K562 (cell line): Measurements from ENCODE around the gene ASB10. TPM values are rescaled to one million over a fixed set of nuclear protein-coding genes. Genes with fewer than 3 reads are reported as not detected.

ENCODE experiments used
- MBD2 ChIP-seq: sonication (generic); IDR thresholded peaks from 2 replicates; pipeline ENCODE4 v1.6.1; 2016; ENCODE audit warnings: low read depth, borderline replicate concordance
- NONO ChIP-seq, 2 experiments: fragments of 200-400 bp in 1 of 2; fragments of 450-650 bp in 1 of 2; formaldehyde crosslinking in 1 of 2; IDR thresholded peaks; 2 replicates each; pipeline ENCODE4 v1.6.1; 2017; ENCODE audit warnings: low read depth in 2 of 2, mild to moderate bottlenecking in 2 of 2, moderate library complexity in 2 of 2, low read length in 1 of 2
- RB1 ChIP-seq: fragments of 450-650 bp; IDR thresholded peaks from 2 replicates; pipeline ENCODE4 v1.6.1; 2017; ENCODE audit warnings: low read depth, mild to moderate bottlenecking
- RBM34 ChIP-seq: fragments of 200-400 bp; formaldehyde crosslinking; IDR thresholded peaks from 2 replicates; pipeline ENCODE4 v1.6.1; 2018; ENCODE audit warnings: low read length, borderline replicate concordance; ENCODE audit not compliant: insufficient read depth
- RCOR1 ChIP-seq, 2 experiments: IDR thresholded peaks; 2 replicates each; pipeline ENCODE4 v1.6.1; 2012; ENCODE audit warnings: low read depth in 2 of 2, low read length in 2 of 2, borderline replicate concordance in 1 of 2, improper control_type of control experiment in 1 of 2
- SMARCA5 ChIP-seq: fragments of 450-650 bp; IDR thresholded peaks from 2 replicates; pipeline ENCODE4 v1.6.1; 2016
- TAF7 ChIP-seq: fragments of 450-650 bp; IDR thresholded peaks from 2 replicates; pipeline ENCODE4 v1.6.1; 2016; ENCODE audit warnings: missing genetic modification characterization, missing compliant biosample characterization
- TBP ChIP-seq: optimal IDR thresholded peaks from 2 replicates; pipeline ENCODE3; 2011; ENCODE audit warnings: low read depth, low read length, improper control_type of control experiment
- ZFPM2 ChIP-seq: fragments of 250-450 bp; sonication (Bioruptor Pico); IDR thresholded peaks from 2 replicates; pipeline ENCODE4 v1.5.1; 2022; ENCODE audit warnings: mild to moderate bottlenecking
- ZNF224 ChIP-seq: sonication (generic); formaldehyde crosslinking; IDR thresholded peaks from 2 replicates; pipeline ENCODE4 v1.8.0; 2022; ENCODE audit warnings: mild to moderate bottlenecking, missing genetic modification reagents
- ZNF507 ChIP-seq: conservative IDR thresholded peaks from 2 replicates; pipeline ENCODE4 v1.6.1; 2017; ENCODE audit warnings: missing genetic modification characterization, missing compliant biosample characterization
- ZNF77 ChIP-seq: fragments of 250-450 bp; sonication (Bioruptor Pico); IDR thresholded peaks from 2 replicates; pipeline ENCODE4 v1.5.0; 2020
- polyA plus RNA-seq, 8 experiments: library from polyadenylated mRNA; depleted of rRNA in 4 of 8; stranded (reverse) in 5 of 8; unstranded in 3 of 8; fragments of >200 nt; fragmentation: Nextera tagmentation in 2 of 8; fragmentation: Illumina TruSeq in 1 of 8; extraction: Ambion mirVana in 2 of 8; extraction: Trizol in 1 of 8; gene quantifications; 2 replicates each; pipeline versions ENCODE4 v1.2.1 to v1.2.3, GENCODE V29; 2011 to 2014; ENCODE audit warnings: inconsistent platforms in 1 of 8, missing spikeins in 1 of 8
- total RNA-seq, 7 experiments: library from RNA; depleted of rRNA in 6 of 7; stranded (reverse); fragments of >200 nt in 6 of 7; fragmentation: Illumina TruSeq in 2 of 7; extraction: Trizol in 2 of 7; gene quantifications; 2 replicates each; pipeline versions ENCODE4 v1.2.1 to v1.2.3, GENCODE V29; 2011 to 2021; ENCODE audit warnings: low replicate concordance in 1 of 7
- TF ChIP-seq, protein P1 (sequence below): sonication (generic); formaldehyde crosslinking; IDR thresholded peaks from 2 replicates; pipeline ENCODE4 v1.8.1; 2023; ENCODE audit warnings: missing genetic modification reagents, mild to moderate bottlenecking, borderline replicate concordance
- TF ChIP-seq, protein P2 (sequence below): fragments of 450-650 bp; formaldehyde crosslinking; IDR thresholded peaks from 2 replicates; pipeline ENCODE4 v1.4.0; 2020; ENCODE audit warnings: mild to moderate bottlenecking, moderate library complexity
- TF ChIP-seq, protein P3 (sequence below): IDR thresholded peaks from 2 replicates; pipeline ENCODE4 v1.6.1; 2014; ENCODE audit warnings: antibody characterized with exemption
- TF ChIP-seq, protein P4 (sequence below): fragments of 150-350 bp; IDR thresholded peaks from 2 replicates; pipeline ENCODE4 v1.6.1; 2014; ENCODE audit warnings: low read depth, mild to moderate bottlenecking, low read length, borderline replicate concordance

The ASB10 gene
- total and polyA plus RNA-seq, 9 of the 15 experiments (the other 6 are each of a cell fraction or from before 2014, with no cell fraction given), result not detected

DNA sequence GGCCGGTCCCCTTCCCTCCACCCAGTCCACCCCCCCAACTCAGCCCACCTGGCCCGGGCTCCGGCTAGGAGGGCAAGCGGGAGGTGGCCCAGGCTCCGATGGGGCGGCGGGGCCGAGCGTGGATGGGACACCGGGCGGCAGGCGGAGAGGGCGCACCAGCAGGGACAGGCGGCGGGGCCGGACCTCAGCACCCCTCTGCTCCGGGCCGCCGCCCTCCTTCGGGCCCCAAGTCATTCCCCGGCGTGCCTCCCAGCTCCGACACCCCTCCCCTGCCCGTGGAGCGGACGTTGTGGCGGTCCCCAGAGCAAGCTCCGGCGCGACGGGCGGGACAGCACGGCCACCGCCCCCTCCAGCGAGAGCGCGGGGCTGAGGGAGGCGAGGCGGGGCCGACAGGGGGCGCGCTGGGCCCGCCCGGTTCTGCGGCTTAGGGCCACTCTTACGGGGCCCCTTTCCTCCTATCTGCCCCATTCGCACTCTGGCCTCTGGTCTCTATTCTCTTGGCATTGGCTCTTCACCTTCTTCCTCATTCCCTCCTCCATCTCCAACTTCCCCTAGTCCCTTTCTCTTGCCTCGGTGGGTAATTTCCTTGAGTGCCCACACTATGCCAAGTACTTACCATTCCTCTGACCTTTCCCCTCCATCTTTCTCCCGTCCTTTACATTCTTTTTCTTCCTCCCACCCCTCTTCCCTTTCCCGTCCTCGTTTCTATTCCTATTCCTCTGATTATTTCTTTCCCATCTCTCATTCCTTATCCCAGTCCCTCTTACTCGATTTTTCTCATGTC is 18.9 kb downstream of the ASB10 start (continued):
- TF ChIP-seq, protein P1, sequence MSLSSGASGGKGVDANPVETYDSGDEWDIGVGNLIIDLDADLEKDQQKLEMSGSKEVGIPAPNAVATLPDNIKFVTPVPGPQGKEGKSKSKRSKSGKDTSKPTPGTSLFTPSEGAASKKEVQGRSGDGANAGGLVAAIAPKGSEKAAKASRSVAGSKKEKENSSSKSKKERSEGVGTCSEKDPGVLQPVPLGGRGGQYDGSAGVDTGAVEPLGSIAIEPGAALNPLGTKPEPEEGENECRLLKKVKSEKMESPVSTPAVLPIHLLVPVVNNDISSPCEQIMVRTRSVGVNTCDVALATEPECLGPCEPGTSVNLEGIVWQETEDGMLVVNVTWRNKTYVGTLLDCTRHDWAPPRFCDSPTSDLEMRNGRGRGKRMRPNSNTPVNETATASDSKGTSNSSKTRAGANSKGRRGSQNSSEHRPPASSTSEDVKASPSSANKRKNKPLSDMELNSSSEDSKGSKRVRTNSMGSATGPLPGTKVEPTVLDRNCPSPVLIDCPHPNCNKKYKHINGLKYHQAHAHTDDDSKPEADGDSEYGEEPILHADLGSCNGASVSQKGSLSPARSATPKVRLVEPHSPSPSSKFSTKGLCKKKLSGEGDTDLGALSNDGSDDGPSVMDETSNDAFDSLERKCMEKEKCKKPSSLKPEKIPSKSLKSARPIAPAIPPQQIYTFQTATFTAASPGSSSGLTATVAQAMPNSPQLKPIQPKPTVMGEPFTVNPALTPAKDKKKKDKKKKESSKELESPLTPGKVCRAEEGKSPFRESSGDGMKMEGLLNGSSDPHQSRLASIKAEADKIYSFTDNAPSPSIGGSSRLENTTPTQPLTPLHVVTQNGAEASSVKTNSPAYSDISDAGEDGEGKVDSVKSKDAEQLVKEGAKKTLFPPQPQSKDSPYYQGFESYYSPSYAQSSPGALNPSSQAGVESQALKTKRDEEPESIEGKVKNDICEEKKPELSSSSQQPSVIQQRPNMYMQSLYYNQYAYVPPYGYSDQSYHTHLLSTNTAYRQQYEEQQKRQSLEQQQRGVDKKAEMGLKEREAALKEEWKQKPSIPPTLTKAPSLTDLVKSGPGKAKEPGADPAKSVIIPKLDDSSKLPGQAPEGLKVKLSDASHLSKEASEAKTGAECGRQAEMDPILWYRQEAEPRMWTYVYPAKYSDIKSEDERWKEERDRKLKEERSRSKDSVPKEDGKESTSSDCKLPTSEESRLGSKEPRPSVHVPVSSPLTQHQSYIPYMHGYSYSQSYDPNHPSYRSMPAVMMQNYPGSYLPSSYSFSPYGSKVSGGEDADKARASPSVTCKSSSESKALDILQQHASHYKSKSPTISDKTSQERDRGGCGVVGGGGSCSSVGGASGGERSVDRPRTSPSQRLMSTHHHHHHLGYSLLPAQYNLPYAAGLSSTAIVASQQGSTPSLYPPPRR (CRISPR knock-in tag), result no peak
- TF ChIP-seq RB1, result peak; percentile 93
- TF ChIP-seq, protein P2, sequence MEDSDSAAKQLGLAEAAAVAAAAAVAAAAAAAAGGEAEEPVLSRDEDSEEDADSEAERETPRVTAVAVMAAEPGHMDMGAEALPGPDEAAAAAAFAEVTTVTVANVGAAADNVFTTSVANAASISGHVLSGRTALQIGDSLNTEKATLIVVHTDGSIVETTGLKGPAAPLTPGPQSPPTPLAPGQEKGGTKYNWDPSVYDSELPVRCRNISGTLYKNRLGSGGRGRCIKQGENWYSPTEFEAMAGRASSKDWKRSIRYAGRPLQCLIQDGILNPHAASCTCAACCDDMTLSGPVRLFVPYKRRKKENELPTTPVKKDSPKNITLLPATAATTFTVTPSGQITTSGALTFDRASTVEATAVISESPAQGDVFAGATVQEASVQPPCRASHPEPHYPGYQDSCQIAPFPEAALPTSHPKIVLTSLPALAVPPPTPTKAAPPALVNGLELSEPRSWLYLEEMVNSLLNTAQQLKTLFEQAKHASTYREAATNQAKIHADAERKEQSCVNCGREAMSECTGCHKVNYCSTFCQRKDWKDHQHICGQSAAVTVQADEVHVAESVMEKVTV (CRISPR knock-in tag), result no peak
- no peak; the same call in 1 of the 2 replicates for TF ChIP-seq RBM34
- TF ChIP-seq TAF7 (tag), result no peak
- 0 out of 2 replicates have a peak, but pooled peaks have one; percentile 21 for TF ChIP-seq ZFPM2 (CRISPR knock-in tag)
- TF ChIP-seq TBP, result no peak
- TF ChIP-seq ZNF224 (CRISPR knock-in tag), result no peak
- TF ChIP-seq, protein P3, sequence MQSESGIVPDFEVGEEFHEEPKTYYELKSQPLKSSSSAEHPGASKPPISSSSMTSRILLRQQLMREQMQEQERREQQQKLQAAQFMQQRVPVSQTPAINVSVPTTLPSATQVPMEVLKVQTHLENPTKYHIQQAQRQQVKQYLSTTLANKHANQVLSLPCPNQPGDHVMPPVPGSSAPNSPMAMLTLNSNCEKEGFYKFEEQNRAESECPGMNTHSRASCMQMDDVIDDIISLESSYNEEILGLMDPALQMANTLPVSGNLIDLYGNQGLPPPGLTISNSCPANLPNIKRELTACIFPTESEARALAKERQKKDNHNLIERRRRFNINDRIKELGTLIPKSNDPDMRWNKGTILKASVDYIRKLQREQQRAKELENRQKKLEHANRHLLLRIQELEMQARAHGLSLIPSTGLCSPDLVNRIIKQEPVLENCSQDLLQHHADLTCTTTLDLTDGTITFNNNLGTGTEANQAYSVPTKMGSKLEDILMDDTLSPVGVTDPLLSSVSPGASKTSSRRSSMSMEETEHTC, result no peak
- TF ChIP-seq MBD2, result no peak
- TF ChIP-seq, protein P4, sequence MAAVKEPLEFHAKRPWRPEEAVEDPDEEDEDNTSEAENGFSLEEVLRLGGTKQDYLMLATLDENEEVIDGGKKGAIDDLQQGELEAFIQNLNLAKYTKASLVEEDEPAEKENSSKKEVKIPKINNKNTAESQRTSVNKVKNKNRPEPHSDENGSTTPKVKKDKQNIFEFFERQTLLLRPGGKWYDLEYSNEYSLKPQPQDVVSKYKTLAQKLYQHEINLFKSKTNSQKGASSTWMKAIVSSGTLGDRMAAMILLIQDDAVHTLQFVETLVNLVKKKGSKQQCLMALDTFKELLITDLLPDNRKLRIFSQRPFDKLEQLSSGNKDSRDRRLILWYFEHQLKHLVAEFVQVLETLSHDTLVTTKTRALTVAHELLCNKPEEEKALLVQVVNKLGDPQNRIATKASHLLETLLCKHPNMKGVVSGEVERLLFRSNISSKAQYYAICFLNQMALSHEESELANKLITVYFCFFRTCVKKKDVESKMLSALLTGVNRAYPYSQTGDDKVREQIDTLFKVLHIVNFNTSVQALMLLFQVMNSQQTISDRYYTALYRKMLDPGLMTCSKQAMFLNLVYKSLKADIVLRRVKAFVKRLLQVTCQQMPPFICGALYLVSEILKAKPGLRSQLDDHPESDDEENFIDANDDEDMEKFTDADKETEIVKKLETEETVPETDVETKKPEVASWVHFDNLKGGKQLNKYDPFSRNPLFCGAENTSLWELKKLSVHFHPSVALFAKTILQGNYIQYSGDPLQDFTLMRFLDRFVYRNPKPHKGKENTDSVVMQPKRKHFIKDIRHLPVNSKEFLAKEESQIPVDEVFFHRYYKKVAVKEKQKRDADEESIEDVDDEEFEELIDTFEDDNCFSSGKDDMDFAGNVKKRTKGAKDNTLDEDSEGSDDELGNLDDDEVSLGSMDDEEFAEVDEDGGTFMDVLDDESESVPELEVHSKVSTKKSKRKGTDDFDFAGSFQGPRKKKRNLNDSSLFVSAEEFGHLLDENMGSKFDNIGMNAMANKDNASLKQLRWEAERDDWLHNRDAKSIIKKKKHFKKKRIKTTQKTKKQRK, result no peak
- TF ChIP-seq ZNF507 (tag), result no peak
- TF ChIP-seq RCOR1 (IDR thresholded peaks at IDR 0.05; ENCODE audit: borderline replicate concordance in 1 of 2, low read depth in 2 of 2, low read length in 2 of 2), result peak in 1 of 2 experiments; percentile 53; a peak in 1 of 4 replicates
- TF ChIP-seq NONO (IDR thresholded peaks at IDR 0.05; ENCODE audit: low read depth in 2 of 2, low read length in 1 of 2), result 0 out of 4 replicates have a peak, but pooled peaks of 1 of the 2 experiments have one; percentile 55
- no peak for TF ChIP-seq ZNF77 (CRISPR knock-in tag)
- TF ChIP-seq SMARCA5, result peak; percentile 82
